ENCODE measurements around the gene XPNPEP3. TPM values are rescaled to one million over a fixed set of nuclear protein-coding genes. Genes with fewer than 3 reads are reported as not detected.
"Not testable (repeated sequence)": the region's sequence is repeated elsewhere in the genome, so short reads cannot be mapped to it uniquely, and the experiment has no call there.

The XPNPEP3 gene
- total RNA-seq, 1 donor from 2014 or later: 28.7 TPM

DNA sequence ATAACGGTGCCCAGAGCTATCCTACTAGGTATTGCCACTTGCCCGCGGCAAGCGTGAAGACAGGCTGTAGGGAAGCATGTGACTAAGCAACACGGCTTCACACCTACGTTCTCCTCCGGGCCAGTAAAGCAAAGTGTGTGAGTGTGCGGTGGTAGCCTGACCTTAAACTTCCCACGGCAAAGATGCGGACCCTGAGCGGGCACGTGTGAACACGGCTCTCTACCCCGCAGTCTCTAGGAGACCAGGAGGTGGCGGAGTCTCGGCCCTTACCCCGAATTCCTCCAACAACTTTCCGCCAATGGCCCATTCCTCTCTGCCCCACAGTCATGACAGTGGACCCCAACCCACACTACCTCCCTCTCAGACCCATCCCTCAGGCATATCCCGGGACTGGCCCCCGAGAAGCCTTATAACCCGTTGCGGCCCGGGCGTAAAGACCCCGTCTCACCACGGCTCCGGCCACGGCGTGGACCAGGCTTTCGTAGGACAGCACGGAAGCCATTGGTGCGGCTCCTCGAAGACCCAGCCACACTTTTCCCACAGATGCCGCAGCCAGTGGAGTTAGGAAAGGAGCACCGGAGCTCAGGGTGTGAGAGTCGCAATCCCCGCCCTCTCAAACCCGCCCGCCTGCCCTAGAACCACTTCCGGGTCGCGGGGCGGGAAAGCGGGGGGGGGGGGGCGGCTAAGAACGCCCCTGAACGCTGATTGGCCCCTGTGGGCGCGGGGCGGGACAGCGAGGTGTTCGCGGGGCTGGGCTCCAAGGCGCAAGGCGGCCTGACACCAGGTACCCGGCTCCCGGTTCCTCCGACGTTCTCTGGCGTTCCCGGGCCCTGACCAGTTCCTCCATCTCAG lies 38.0 kb upstream of the XPNPEP3 start, which contains the start of gene SLC25A17:
Gene SLC25A17 (minus strand): TSS at position 600 of the 852 bp plus-strand sequence. CDS start 98 bp downstream, at position 502.
- H3K4me3 ChIP-seq: peak within 1 kb of the TSS; percentile 91
- TF ChIP-seq, protein P1, sequence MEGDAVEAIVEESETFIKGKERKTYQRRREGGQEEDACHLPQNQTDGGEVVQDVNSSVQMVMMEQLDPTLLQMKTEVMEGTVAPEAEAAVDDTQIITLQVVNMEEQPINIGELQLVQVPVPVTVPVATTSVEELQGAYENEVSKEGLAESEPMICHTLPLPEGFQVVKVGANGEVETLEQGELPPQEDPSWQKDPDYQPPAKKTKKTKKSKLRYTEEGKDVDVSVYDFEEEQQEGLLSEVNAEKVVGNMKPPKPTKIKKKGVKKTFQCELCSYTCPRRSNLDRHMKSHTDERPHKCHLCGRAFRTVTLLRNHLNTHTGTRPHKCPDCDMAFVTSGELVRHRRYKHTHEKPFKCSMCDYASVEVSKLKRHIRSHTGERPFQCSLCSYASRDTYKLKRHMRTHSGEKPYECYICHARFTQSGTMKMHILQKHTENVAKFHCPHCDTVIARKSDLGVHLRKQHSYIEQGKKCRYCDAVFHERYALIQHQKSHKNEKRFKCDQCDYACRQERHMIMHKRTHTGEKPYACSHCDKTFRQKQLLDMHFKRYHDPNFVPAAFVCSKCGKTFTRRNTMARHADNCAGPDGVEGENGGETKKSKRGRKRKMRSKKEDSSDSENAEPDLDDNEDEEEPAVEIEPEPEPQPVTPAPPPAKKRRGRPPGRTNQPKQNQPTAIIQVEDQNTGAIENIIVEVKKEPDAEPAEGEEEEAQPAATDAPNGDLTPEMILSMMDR (IDR thresholded peaks at IDR 0.05; ENCODE audit: borderline replicate concordance): peak; percentile 57
- DNase-seq: peak; percentile 90
- H3K27me3 ChIP-seq (ENCODE audit: low read depth): no peaks in the 10 kb centered on the region
- peak within 1 kb of the TSS; percentile 83 for H3K27ac ChIP-seq (replicated peaks)
- peaks cover 35% of the 10 kb centered on the region for H3K4me1 ChIP-seq
- H3K36me3 ChIP-seq: peaks cover 13% of the 10 kb centered on the region
- intact Hi-C loops (cut with micrococcal nuclease): no loop called here
- no peaks in the 10 kb centered on the region for H3K9me3 ChIP-seq (replicated peaks)

DNA sequence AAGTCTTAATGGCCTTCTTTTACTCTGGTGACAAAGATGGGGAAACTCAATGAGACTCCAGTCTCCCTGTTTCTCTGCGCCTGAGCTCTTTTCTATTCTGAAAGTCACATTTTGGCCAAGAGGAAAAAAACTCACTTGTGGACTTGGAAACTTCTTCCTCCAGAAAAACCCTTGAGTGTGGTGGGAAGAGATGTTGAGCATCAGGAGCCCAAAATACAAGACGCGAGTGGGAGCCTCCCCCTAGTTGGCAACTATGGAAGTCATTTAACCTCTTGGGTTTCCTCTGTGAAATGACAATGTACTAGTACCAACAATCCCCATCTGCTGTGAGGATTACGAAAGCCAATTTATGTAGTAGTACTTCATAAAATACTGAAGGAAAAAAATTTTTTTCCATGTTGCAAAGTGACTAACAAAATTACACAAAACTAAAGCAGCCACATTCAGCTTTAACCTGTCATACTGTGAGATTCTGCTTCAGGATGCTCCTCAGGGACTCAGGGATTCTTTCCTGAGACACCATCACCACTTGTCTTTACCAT lies 37.3 kb upstream of the XPNPEP3 start:
- Histone ChIP-seq H3K4me3 (peak overlapping the region; percentile 91), H3K9me3 (replicated peaks) (no peaks in the 10 kb centered on the region), H3K4me1 (peaks cover 35% of the 10 kb centered on the region), H3K27ac (replicated peaks) (peak overlapping the region; percentile 83), H3K36me3 (peaks cover 20% of the 10 kb centered on the region), H3K27me3 (ENCODE audit: low read depth) (no peaks in the 10 kb centered on the region)
- TF ChIP-seq, protein P1 (IDR thresholded peaks at IDR 0.05; ENCODE audit: borderline replicate concordance): no peak
- intact Hi-C loops (cut with micrococcal nuclease): no loop called here
- no peak for DNase-seq

DNA sequence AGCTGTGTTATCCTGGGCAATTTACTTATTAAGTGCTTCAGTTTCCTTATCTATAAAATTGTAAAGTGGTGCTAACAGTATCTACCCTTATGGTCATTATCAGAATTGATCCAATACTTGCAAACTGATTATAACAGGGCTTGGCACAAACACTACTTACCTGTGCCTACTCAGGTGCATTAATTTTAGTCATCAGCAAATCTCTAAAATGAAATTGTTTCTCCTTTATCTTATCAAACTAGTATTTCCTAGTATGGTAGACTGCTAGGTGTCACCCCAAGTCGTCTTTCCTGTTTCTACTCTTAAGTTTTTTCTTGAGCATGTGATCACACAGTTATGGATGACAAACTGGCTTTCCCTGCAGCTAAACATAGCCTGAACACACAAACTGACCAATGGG lies 33.5 kb upstream of the XPNPEP3 start:
- intact Hi-C loops (cut with micrococcal nuclease): no loop called here
- no peaks in the 10 kb centered on the region for H3K9me3 ChIP-seq (replicated peaks)
- H3K27me3 ChIP-seq (ENCODE audit: low read depth): no peaks in the 10 kb centered on the region
- peaks cover 53% of the 10 kb centered on the region for H3K36me3 ChIP-seq
- no peak overlapping the region for H3K27ac ChIP-seq (replicated peaks)
- TF ChIP-seq, protein P1 (IDR thresholded peaks at IDR 0.05; ENCODE audit: borderline replicate concordance): no peak
- H3K4me1 ChIP-seq: peaks cover 17% of the 10 kb centered on the region
- H3K4me3 ChIP-seq: no peak overlapping the region
- no peak for DNase-seq

DNA sequence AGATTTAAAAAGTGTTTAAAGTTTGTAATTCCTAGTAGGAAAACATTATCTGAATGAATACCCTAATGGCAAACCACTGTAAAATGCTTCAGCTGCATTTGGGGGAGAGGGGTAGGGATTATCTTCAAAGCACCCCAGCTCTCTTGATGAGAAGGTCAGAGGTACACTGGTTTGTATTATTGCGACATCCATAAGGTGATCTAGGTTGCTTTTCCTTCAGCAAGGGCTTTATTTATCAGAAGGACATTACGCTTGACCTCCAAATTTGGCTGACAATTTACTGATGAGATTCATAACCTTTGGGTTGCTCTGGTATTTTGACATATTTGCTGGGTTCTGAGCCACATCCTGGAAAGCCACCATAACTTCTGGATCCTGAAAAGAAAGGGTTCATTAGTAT lies 30.7 kb upstream of the XPNPEP3 start:
- H3K4me3 ChIP-seq; intact Hi-C loops (cut with micrococcal nuclease); H3K27ac ChIP-seq (replicated peaks); H3K4me1 ChIP-seq; DNase-seq; H3K9me3 ChIP-seq (replicated peaks); H3K27me3 ChIP-seq (ENCODE audit: low read depth): not testable (repeated sequence)
- H3K36me3 ChIP-seq: peaks cover 82% of the 10 kb centered on the region

DNA sequence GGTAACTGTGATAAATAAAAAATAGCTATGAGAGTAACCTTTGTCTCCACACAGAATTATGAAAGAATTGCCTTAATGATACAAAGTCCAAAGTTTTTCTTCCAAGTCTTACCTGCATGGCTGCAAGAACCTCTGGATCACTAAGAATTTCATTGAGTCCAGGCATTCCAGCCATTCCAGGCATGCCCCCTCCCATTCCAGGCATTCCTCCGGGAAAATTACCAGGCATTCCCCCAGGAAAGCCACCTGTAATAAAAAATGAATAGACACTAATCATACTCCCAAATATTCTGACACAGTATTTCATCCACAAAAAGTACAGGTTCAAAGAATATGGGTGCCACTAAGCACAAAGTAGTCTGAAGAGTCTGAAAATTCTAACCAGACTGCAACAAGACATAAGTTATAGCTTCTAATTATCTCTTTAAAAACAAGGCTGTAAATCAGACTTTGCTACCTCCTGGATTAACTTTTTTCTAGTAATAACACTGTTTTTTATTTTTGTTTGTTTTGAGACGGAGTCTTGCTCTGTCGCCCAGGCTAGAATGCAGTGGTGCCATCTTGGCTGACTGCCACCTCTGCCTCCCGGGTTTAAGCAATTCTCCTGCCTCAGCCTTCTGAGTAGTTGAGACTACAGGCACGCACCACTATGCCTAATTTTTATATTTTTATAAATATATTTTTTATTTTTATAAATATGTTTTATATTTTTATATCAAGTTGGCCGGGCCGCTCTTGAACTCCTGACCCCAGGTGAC lies 29.8 kb upstream of the XPNPEP3 start:
- Histone ChIP-seq H3K4me1 (no peaks in the 10 kb centered on the region), H3K9me3 (replicated peaks) (no peaks in the 10 kb centered on the region), H3K27me3 (ENCODE audit: low read depth) (no peaks in the 10 kb centered on the region), H3K4me3 (no peak overlapping the region), H3K27ac (replicated peaks) (no peak overlapping the region), H3K36me3 (peaks cover 91% of the 10 kb centered on the region)
- DNase-seq: no peak
- intact Hi-C loops (cut with micrococcal nuclease): no loop called here
- TF ChIP-seq, protein P1 (IDR thresholded peaks at IDR 0.05; ENCODE audit: borderline replicate concordance): no peak
